Neutrophil (primary cell): Measurements from ENCODE around the gene COL16A1.

Experiments used
- H3K27ac ChIP-seq: fragments of 200-600 bp; sonication (generic); 2 replicates; pipeline ENCODE4 v1.5.1; 2016; ENCODE audit warnings: mild to moderate bottlenecking, moderate library complexity
- H3K27me3 ChIP-seq: fragments of 200-600 bp; sonication (generic); 2 replicates; pipeline ENCODE4 v1.6.0; 2016; ENCODE audit warnings: mild to moderate bottlenecking
- H3K36me3 ChIP-seq: fragments of 200-600 bp; sonication (generic); 2 replicates; pipeline ENCODE4 v1.5.1; 2017
- H3K4me1 ChIP-seq, 2 experiments: fragments of 200-600 bp in 1 of 2; sonication (generic) in 1 of 2; 1 replicate in 1 of 2; 2 replicates in 1 of 2; pipeline versions ENCODE4 v1.5.1 to v1.6.1; 2013 to 2016; ENCODE audit warnings: low read depth in 1 of 2, low read length in 1 of 2, mild to moderate bottlenecking in 1 of 2, moderate library complexity in 1 of 2; ENCODE audit not compliant: control insufficient read depth in 1 of 2, insufficient read depth in 1 of 2
- H3K4me3 ChIP-seq, 2 experiments: fragments of 200-600 bp in 1 of 2; sonication (generic) in 1 of 2; 1 replicate in 1 of 2; 2 replicates in 1 of 2; pipeline ENCODE4 v1.5.1; 2013 to 2016; ENCODE audit warnings: low read depth in 1 of 2, low read length in 1 of 2, mild to moderate bottlenecking in 1 of 2, moderate library complexity in 1 of 2
- H3K9me3 ChIP-seq: fragments of 200-600 bp; sonication (generic); 2 replicates; pipeline ENCODE4 v1.5.1; 2016
- TF ChIP-seq, protein P1 (sequence below): fragments of 200-600 bp; sonication (generic); IDR thresholded peaks from 2 replicates; pipeline ENCODE4 v1.5.1; 2016; ENCODE audit warnings: antibody characterized with exemption

The COL16A1 gene

DNA sequence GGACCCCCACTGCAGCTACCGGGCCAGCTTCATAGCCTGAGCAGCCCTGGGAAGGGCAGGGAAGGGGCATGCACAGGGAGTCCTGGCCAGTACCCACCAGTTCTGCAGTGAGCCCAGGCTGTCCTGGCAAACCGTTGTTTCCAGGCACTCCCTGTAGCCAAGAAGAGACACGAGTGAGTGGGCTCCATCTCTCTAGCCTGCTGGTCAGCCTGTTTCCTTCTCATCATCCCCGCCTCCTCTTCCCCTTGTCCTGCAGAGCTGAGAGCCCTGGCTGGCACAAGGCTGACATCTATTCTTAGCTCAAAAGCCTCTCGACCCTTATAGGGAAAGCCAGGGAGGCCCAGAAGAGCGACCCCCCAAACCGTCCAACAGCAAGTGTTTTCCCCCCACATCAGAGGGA lies 28.7 kb downstream of the COL16A1 start:
- Histone ChIP-seq H3K4me3 (no peak overlapping the region), H3K27ac (no peak overlapping the region), H3K4me1 (peaks cover 0 to 4% of the 10 kb centered on the region in 2 experiments), H3K36me3 (no peaks in the 10 kb centered on the region), H3K9me3 (no peaks in the 10 kb centered on the region), H3K27me3 (peaks cover 42% of the 10 kb centered on the region)
- TF ChIP-seq, protein P1, sequence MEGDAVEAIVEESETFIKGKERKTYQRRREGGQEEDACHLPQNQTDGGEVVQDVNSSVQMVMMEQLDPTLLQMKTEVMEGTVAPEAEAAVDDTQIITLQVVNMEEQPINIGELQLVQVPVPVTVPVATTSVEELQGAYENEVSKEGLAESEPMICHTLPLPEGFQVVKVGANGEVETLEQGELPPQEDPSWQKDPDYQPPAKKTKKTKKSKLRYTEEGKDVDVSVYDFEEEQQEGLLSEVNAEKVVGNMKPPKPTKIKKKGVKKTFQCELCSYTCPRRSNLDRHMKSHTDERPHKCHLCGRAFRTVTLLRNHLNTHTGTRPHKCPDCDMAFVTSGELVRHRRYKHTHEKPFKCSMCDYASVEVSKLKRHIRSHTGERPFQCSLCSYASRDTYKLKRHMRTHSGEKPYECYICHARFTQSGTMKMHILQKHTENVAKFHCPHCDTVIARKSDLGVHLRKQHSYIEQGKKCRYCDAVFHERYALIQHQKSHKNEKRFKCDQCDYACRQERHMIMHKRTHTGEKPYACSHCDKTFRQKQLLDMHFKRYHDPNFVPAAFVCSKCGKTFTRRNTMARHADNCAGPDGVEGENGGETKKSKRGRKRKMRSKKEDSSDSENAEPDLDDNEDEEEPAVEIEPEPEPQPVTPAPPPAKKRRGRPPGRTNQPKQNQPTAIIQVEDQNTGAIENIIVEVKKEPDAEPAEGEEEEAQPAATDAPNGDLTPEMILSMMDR = no peak

DNA sequence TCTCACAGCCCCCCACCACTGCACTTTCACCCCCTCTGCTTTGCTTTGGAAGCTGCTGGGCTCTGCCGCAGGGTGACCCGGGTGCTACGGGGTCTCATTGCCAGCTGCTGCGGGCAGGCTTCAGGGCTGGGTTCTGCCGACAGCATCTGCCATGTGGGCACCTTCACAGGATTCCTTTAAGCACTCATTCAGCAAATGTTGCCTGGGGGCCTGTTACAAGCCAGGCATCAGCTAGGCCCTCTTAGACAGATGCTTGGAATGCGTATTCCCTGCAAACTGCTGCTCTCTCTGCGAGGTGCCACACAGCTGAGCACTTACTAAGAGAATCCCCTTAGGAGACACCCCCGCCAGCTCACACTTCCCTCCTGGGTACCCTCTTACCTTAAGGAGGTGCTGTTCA lies 29.2 kb downstream of the COL16A1 start:
- TF ChIP-seq, protein P1 = no peak
- Histone ChIP-seq H3K4me1 (peaks cover 0 to 9% of the 10 kb centered on the region in 2 experiments), H3K9me3 (no peaks in the 10 kb centered on the region), H3K36me3 (no peaks in the 10 kb centered on the region), H3K4me3 (no peak overlapping the region), H3K27me3 (peaks cover 44% of the 10 kb centered on the region), H3K27ac (no peak overlapping the region)

DNA sequence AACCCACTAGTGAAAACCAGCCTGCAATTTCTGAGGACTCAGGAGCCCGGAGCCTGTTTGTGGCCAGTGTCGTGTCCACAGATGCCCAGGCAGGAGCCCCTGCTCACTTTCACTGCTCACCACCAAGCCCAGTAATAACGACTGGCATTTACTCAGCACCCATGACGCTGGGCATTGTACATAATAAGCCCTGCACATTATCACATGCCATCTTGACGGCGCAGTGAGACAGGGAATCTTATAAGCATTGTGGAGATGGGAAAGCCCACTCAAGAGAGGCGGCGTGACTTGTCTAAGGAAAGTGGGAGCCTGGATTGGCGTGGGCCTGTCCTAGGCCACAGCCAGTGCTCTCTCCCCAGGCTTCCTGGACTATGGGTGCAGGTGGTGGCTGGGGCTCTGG lies 30.4 kb downstream of the COL16A1 start:
- Histone ChIP-seq H3K36me3 (no peaks in the 10 kb centered on the region), H3K27ac (no peak overlapping the region), H3K9me3 (no peaks in the 10 kb centered on the region), H3K27me3 (peaks cover 44% of the 10 kb centered on the region), H3K4me3 (no peak overlapping the region), H3K4me1 (peaks cover 0 to 10% of the 10 kb centered on the region in 2 experiments)
- TF ChIP-seq, protein P1 = no peak

DNA sequence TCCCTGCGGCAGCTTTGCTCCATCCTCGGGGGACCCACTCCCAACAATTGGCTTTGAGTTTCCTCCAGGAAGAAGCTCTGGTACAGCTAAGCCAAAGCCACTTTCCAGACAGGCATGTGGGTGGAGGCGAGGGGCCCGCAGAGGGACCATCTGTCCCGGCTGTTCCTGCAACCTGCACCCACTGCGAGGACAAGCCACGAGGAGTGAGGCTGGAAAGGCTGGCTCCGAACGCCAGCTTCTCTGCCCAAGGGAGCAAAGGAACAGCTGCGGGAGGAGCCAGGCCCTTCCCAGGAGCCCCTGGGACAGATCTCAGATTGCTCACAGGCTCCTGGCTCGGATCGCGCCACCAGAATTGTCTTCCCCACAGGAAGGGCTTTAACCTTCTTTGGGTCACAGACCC lies 30.8 kb downstream of the COL16A1 start:
- no peak overlapping the region for H3K27ac ChIP-seq
- peaks cover 0 to 10% of the 10 kb centered on the region in 2 experiments for H3K4me1 ChIP-seq
- H3K27me3 ChIP-seq = peaks cover 45% of the 10 kb centered on the region
- no peaks in the 10 kb centered on the region for H3K9me3 ChIP-seq
- no peaks in the 10 kb centered on the region for H3K36me3 ChIP-seq
- no peak overlapping the region for H3K4me3 ChIP-seq
- TF ChIP-seq, protein P1 = no peak

DNA sequence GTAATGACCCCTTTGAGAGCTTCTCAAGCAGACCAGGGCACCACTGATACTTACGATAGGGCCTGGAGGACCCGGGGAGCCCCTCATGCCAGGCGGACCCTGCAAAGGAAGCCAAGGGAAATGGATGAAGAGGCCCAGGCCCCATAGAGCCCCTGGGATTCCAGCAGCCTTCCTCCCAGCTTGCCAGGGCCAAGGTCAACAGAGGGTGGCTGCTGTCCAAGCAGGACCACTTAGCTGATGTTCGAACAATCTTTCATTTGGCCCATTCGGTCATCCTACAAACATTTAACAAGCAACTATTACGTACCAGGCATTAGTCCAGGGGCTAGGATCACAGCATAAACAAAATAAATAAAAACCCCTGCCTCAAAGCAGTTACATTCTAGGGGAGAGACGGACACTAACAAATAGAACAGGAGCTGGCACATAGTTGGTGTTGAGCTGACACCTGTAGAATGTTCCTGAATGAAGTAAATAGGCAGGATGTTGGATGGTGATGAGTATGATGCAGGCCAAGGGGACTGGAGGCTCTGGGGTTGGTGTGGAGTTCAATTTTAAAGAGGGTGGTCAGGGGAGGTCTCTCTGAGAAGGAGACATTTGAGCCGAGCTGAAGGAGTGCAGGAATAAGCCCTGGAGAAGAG lies 32.1 kb downstream of the COL16A1 start:
- TF ChIP-seq, protein P1 = no peak
- no peak overlapping the region for H3K4me3 ChIP-seq
- no peak overlapping the region for H3K27ac ChIP-seq
- peaks cover 42% of the 10 kb centered on the region for H3K27me3 ChIP-seq
- H3K4me1 ChIP-seq = peaks cover 0 to 10% of the 10 kb centered on the region in 2 experiments
- no peaks in the 10 kb centered on the region for H3K9me3 ChIP-seq
- no peaks in the 10 kb centered on the region for H3K36me3 ChIP-seq
